IPS DF 6.9 (cell line): ENCODE results near the gene EEF1AKMT1.

Source experiments
- DNase-seq: peaks from one replicate; pipeline ENCODE4 v3.0.0-alpha.2; 2013; ENCODE audit warnings: low read depth, low spot score
- H3K27ac ChIP-seq: one replicate; pipeline ENCODE4 v1.5.1; 2013; ENCODE audit warnings: low read length, control low read depth
- H3K27me3 ChIP-seq: 2 replicates; pipeline ENCODE4 v1.6.1; 2013; ENCODE audit warnings: mild to moderate bottlenecking, low read length; ENCODE audit not compliant: control insufficient read depth, insufficient read depth
- H3K36me3 ChIP-seq: 2 replicates; pipeline ENCODE4 v1.6.1; 2013; ENCODE audit warnings: low read length; ENCODE audit not compliant: control insufficient read depth, insufficient read depth
- H3K4me1 ChIP-seq: 2 replicates; pipeline ENCODE4 v1.6.1; 2013; ENCODE audit warnings: low read length; ENCODE audit not compliant: control insufficient read depth, insufficient read depth
- H3K4me3 ChIP-seq: 2 replicates; pipeline ENCODE4 v1.5.1; 2013; ENCODE audit warnings: mild to moderate bottlenecking, low read length
- H3K9me3 ChIP-seq: 2 replicates; pipeline ENCODE4 v1.6.1; 2013; ENCODE audit warnings: low read length, inconsistent platforms; ENCODE audit not compliant: control insufficient read depth, insufficient read depth
- WGBS: extraction: QIAGEN DNeasy Blood & Tissue Kit; methylation state at CpG from one replicate; pipeline ENCODE4 v1.1.7; 2013; ENCODE audit warnings: mixed read lengths, missing lambda C conversion rate; ENCODE audit not compliant: insufficient read length, insufficient coverage; 5-methylcytosine and 5-hydroxymethylcytosine counted together

The EEF1AKMT1 gene

DNA sequence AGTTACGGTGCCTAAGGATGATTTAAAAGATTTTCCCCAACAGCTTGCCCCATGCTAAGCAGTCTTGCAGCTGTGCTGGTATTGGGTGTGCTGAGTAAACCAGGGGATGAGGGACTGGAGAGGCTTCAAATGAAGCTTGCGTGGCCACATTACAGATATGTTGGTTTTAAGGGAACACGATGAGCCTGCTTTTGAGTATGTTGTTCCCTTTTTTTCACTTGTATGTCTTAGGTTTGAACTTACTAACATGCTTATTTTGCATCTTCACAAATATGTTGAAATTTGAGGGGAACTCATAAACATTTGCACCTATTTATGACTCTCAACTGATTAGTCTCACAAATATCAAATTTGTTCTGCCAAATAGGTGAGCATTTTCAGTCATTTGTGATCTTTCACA lies 72.3 kb downstream of the EEF1AKMT1 start:
- Histone ChIP-seq H3K27me3 (peaks cover 10% of the 10 kb centered on the region), H3K27ac (no peak overlapping the region), H3K4me1 (no peaks in the 10 kb centered on the region; the same call in 1 of the 2 replicates), H3K36me3 (no peaks in the 10 kb centered on the region), H3K9me3 (no peaks in the 10 kb centered on the region), H3K4me3 (no peak overlapping the region)
- DNase-seq = no peak
- no CpG with 5 or more reads among the region's 3 CpGs for WGBS

GRCh38 chr13:20700288-20700687 lies 73.5 kb downstream of the EEF1AKMT1 start:
- H3K4me1 ChIP-seq = no peaks in the 10 kb centered on the region; the same call in 1 of the 2 replicates
- H3K9me3 ChIP-seq = no peaks in the 10 kb centered on the region
- H3K27me3 ChIP-seq = peaks cover 10% of the 10 kb centered on the region
- no peak overlapping the region for H3K4me3 ChIP-seq
- DNase-seq = no peak
- no peaks in the 10 kb centered on the region for H3K36me3 ChIP-seq
- no peak overlapping the region for H3K27ac ChIP-seq
- WGBS = no CpG with 5 or more reads among the region's 6 CpGs

DNA sequence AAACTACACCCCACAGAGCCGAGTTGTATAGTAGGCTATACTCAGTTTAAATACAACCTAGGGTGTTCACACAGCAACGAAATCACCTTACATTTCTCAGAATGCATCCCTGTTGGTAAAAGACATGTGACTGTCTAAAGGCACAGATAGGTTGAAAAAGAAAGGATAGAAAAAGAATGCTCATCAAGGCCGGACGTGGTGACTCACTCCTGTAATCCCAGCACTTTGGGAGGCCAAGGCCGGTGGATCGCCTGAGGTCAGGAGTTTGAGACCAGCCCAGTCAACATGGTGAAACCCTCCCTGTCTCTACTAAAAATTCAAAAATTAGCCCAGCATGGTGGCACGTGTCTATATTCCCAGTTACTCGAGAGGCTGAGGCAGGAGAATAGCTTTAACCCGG lies 74.0 kb downstream of the EEF1AKMT1 start:
- Histone ChIP-seq H3K4me3 (no peak overlapping the region), H3K36me3 (no peaks in the 10 kb centered on the region), H3K4me1 (no peaks in the 10 kb centered on the region), H3K27ac (no peak overlapping the region), H3K9me3 (no peaks in the 10 kb centered on the region), H3K27me3 (peaks cover 10% of the 10 kb centered on the region)
- no peak for DNase-seq
- WGBS = no CpG with 5 or more reads among the region's 9 CpGs

DNA sequence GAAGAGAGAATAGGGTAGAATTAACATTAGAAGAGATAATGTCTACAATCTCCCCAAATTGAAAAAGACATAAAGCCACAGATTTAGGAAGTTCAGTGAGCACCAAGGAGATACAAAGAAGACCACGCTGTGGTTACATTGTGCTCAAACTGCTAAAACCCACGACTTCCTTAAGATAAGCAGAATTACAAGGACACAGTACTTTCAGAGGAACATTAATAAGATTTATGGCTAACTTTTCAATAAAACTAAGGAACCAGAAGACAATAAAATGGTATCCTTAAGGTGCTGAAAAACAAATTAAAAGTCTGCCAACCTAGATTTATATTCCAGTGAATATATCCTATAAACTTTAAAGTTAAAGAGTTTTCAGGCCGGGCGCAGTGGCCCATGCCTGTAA lies 77.7 kb downstream of the EEF1AKMT1 start:
- Histone ChIP-seq H3K27me3 (no peaks in the 10 kb centered on the region), H3K9me3 (no peaks in the 10 kb centered on the region), H3K4me3 (no peak overlapping the region), H3K36me3 (no peaks in the 10 kb centered on the region), H3K27ac (no peak overlapping the region), H3K4me1 (no peaks in the 10 kb centered on the region)
- DNase-seq = no peak
- no CpG with 5 or more reads among the region's 4 CpGs for WGBS

- H3K36me3 ChIP-seq = no peaks in the 10 kb centered on the region
- H3K9me3 ChIP-seq = no peaks in the 10 kb centered on the region
- DNase-seq = no peak
- H3K27me3 ChIP-seq = no peaks in the 10 kb centered on the region
- no peak overlapping the region for H3K27ac ChIP-seq
- no CpG with 5 or more reads among the region's 4 CpGs for WGBS
- H3K4me3 ChIP-seq = no peak overlapping the region
- H3K4me1 ChIP-seq = no peaks in the 10 kb centered on the region
These were observed 82.1 kb downstream of the EEF1AKMT1 start for GRCh38 chr13:20691616-20692015.

DNA sequence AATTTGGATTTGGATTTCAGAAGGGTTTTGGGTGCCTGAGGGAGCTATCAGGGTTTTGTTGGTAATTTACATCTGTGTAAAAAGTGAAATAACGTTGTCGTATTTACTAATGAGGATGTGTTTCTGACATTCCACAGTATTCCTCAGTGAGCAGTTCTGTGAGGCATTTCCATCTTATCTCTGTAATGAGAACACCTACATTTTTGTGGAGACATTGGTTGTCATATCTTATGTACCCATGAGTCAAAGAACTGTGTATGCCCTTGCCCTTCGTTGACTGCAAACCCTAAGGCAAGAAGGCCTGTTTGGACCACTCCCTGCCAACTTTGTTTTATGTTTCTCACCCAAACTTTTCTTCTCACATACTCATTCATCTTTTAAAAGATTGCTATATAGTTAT lies 84.5 kb downstream of the EEF1AKMT1 start:
- DNase-seq = no peak
- Histone ChIP-seq H3K9me3 (no peaks in the 10 kb centered on the region), H3K27ac (no peak overlapping the region), H3K36me3 (no peaks in the 10 kb centered on the region), H3K4me3 (no peak overlapping the region), H3K27me3 (no peaks in the 10 kb centered on the region), H3K4me1 (peaks cover 2% of the 10 kb centered on the region; the same call in 1 of the 2 replicates)
- WGBS = no CpG with 5 or more reads among the region's 3 CpGs

DNA sequence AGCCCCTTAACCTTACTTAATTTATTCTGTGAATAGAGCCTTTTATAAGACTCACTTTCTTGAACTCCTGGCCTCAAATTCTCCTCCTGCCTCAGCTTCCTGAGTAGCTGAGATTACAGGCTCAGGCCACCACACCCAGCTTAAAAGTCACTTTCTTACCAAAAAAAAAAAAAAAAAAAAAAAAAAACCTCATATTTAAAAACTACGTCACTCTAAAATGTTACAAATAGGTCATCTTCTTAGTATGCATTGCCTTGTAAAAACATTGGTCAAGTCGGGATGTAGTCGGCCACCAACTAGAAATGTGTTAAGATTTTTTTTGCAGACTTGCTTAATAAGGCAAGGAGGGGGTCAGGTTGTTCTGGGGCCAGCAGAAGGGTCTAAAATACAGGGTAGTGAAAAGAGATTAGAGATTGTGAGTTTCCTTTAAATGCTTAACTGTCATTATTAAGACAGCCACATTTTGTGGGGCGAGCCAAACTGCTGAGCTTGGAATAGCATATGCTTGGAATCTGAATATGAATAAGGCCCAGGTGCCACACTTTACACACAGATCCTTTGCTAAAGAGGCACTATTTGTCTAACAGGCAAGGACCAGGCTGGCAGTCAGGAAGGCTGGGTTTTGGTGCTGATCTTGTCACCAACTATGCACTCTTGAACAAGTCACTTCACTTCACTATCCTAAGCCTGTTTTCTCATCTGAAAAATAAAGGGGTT lies 86.7 kb downstream of the EEF1AKMT1 start:
- no peak for DNase-seq
- WGBS = no CpG with 5 or more reads among the region's 4 CpGs
- Histone ChIP-seq H3K27me3 (no peaks in the 10 kb centered on the region), H3K4me3 (no peak overlapping the region), H3K36me3 (no peaks in the 10 kb centered on the region), H3K9me3 (no peaks in the 10 kb centered on the region), H3K4me1 (peaks cover 2% of the 10 kb centered on the region; the same call in 1 of the 2 replicates), H3K27ac (no peak overlapping the region)

DNA sequence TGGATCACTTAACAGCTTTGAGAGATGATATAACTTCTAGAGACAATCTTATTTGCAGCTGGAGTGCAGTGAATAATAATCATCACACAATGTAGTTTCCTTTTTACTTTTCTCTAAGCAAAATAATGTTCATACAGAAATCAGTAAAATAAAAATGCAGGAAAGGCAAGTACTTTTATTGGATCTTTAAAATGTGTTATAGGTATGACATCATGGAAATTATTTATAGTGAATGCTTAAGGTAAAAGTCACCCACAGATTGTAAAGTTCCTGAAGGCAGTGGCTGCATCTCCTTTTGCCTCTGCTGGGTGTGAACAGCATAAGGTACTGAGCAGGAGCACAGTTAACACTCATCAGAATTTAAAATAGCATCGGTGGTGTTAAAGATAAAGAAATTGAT lies 87.6 kb downstream of the EEF1AKMT1 start:
- no peak overlapping the region for H3K27ac ChIP-seq

DNA sequence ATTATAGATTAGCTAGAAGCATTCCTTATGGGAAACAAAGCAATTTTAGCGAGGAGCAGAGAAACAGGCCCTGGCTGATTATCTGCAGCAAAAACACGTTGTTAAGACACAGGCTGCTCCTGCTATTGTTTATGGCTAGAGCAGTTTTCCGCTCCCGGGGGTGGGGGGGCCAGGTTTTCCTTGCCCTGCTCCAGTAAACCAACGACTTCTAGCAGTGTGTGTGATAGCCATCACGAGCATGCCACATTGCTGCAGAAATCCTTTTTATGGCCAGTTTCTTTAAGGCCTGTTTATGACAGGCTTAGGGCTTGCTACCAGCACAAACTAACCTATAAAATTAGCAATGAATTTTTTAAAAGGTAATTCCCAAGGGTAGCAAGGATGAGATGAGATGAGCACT lies 88.7 kb downstream of the EEF1AKMT1 start:
- DNase-seq = no peak
- H3K4me3 ChIP-seq = no peak overlapping the region
- no peaks in the 10 kb centered on the region for H3K27me3 ChIP-seq
- H3K27ac ChIP-seq = no peak overlapping the region
- H3K4me1 ChIP-seq = peaks cover 2% of the 10 kb centered on the region; the same call in 1 of the 2 replicates
- no peaks in the 10 kb centered on the region for H3K9me3 ChIP-seq
- no CpG with 5 or more reads among the region's 6 CpGs for WGBS
- no peaks in the 10 kb centered on the region for H3K36me3 ChIP-seq

More for the DNA sequence above, 87.6 kb downstream of the EEF1AKMT1 start:
- Histone ChIP-seq H3K36me3 (no peaks in the 10 kb centered on the region), H3K4me1 (peaks cover 2% of the 10 kb centered on the region; the same call in 1 of the 2 replicates), H3K4me3 (no peak overlapping the region), H3K9me3 (no peaks in the 10 kb centered on the region), H3K27me3 (no peaks in the 10 kb centered on the region)
- DNase-seq = no peak
- WGBS = no CpG with 5 or more reads among the region's 1 CpG

- Histone ChIP-seq H3K4me3 (no peak overlapping the region), H3K9me3 (no peaks in the 10 kb centered on the region), H3K4me1 (peaks cover 2% of the 10 kb centered on the region; the same call in 1 of the 2 replicates), H3K36me3 (no peaks in the 10 kb centered on the region), H3K27me3 (no peaks in the 10 kb centered on the region), H3K27ac (no peak overlapping the region)
- DNase-seq = no peak
- WGBS = no CpG with 5 or more reads among the region's 18 CpGs
These were observed 89.2 kb downstream of the EEF1AKMT1 start for GRCh38 chr13:20684546-20684945.

- H3K27ac ChIP-seq = no peak overlapping the region
- no peaks in the 10 kb centered on the region for H3K36me3 ChIP-seq
- peaks cover 2% of the 10 kb centered on the region; the same call in 1 of the 2 replicates for H3K4me1 ChIP-seq
- no peaks in the 10 kb centered on the region for H3K9me3 ChIP-seq
- no peaks in the 10 kb centered on the region for H3K27me3 ChIP-seq
- no peak overlapping the region for H3K4me3 ChIP-seq
- no CpG with 5 or more reads among the region's 4 CpGs for WGBS
- DNase-seq = no peak
These were observed 89.7 kb downstream of the EEF1AKMT1 start for GRCh38 chr13:20684041-20684440.
